H1 (cell line): ENCODE measurements around the gene FNIP2. TPM values are rescaled to one million over a fixed set of nuclear protein-coding genes. Genes with fewer than 3 reads are reported as not detected.

Source experiments
- CTCF ChIA-PET: fragments of 300-600 bp; sonication (Branson Sonifier 250); formaldehyde crosslinking; loops from one replicate; lab custom pipeline; 2021; ENCODE audit not compliant: partially characterized antibody; lab: Charles Lee
- POLR2A ChIA-PET: fragments of 300-600 bp; sonication (Branson Sonifier 250); formaldehyde crosslinking; loops from one replicate; lab custom pipeline; 2021; ENCODE audit warnings: inconsistent platforms; ENCODE audit not compliant: partially characterized antibody; lab: Charles Lee
- DNase-seq, 2 experiments: peaks; one replicate each; pipeline versions ENCODE4 v3.0.0 to v3.0.0-alpha.2; 2010 to 2022; ENCODE audit warnings: low spot score in 2 of 2, low read depth in 1 of 2, mixed read lengths in 1 of 2
- FAIRE-seq: peaks from 2 replicates; lab custom pipeline; 2011; peaks lifted over from hg19 to GRCh38; lab: Jason Lieb, UNC
- H2AFZ ChIP-seq: 2 replicates; pipeline ENCODE4 v1.8.1; 2012; ENCODE audit warnings: low read length, inconsistent platforms
- H2AK5ac ChIP-seq: 2 replicates; pipeline ENCODE4 v1.6.1; 2013; ENCODE audit warnings: low read depth, low read length
- H2BK120ac ChIP-seq: replicated peaks from 2 replicates; pipeline ENCODE3; 2013; ENCODE audit warnings: low read depth, low read length, inconsistent platforms
- H2BK12ac ChIP-seq: 2 replicates; pipeline ENCODE4 v1.6.1; 2013; ENCODE audit warnings: low read depth, low read length
- H2BK15ac ChIP-seq: 2 replicates; pipeline ENCODE4 v1.6.1; 2013; ENCODE audit warnings: low read length
- H2BK20ac ChIP-seq: 2 replicates; pipeline ENCODE4 v1.6.1; 2013; ENCODE audit warnings: low read length
- H2BK5ac ChIP-seq: 2 replicates; pipeline ENCODE4 v1.6.1; 2013; ENCODE audit warnings: low read depth, low read length
- H3K14ac ChIP-seq: 2 replicates; pipeline ENCODE4 v1.6.1; 2013; ENCODE audit warnings: inconsistent platforms; ENCODE audit not compliant: insufficient read length
- H3K18ac ChIP-seq: 2 replicates; pipeline ENCODE4 v1.6.1; 2013; ENCODE audit warnings: low read length; ENCODE audit errors: extremely low read depth
- H3K23ac ChIP-seq: 2 replicates; pipeline ENCODE4 v1.6.1; 2013; ENCODE audit warnings: inconsistent platforms; ENCODE audit not compliant: insufficient read length
- H3K23me2 ChIP-seq: 2 replicates; pipeline ENCODE4 v1.6.1; 2013; ENCODE audit warnings: low read depth, low read length
- H3K27ac ChIP-seq: 2 replicates; pipeline ENCODE4 v1.6.1; 2011; ENCODE audit warnings: low read depth, low read length, inconsistent platforms
- H3K27me3 ChIP-seq, 4 experiments: replicated peaks in 1 of 4; 1 replicate in 1 of 4; 2 replicates in 3 of 4; pipeline versions ENCODE4 v1.6.1 to v1.8.1; 2011 to 2013; ENCODE audit warnings: low read length in 3 of 4, mild to moderate bottlenecking in 3 of 4, inconsistent platforms in 2 of 4, mixed read lengths in 2 of 4, moderate library complexity in 1 of 4; ENCODE audit not compliant: control insufficient read depth in 3 of 4, insufficient read depth in 3 of 4; ENCODE audit errors: extremely low read depth in 1 of 4
- H3K36me3 ChIP-seq, 4 experiments: 2 replicates each; pipeline versions ENCODE4 v1.6.1 to v1.8.1; 2011 to 2013; ENCODE audit warnings: mild to moderate bottlenecking in 4 of 4, low read length in 3 of 4, moderate library complexity in 2 of 4, control low read depth in 1 of 4, inconsistent platforms in 1 of 4; ENCODE audit not compliant: insufficient read depth in 4 of 4, control insufficient read depth in 2 of 4
- H3K4ac ChIP-seq: replicated peaks from 2 replicates; pipeline ENCODE3; 2013; ENCODE audit warnings: low read length, low read depth, mixed read lengths, inconsistent platforms; ENCODE audit not compliant: insufficient read length
- H3K4me1 ChIP-seq, 4 experiments: replicated peaks in 1 of 4; 1 replicate in 1 of 4; 2 replicates in 3 of 4; pipeline versions ENCODE4 v1.6.1 to v1.8.1; 2011 to 2013; ENCODE audit warnings: low read length in 3 of 4, inconsistent platforms in 2 of 4, mixed read lengths in 1 of 4; ENCODE audit not compliant: insufficient read depth in 4 of 4, control insufficient read depth in 3 of 4
- H3K4me2 ChIP-seq, 2 experiments: 2 replicates each; pipeline versions ENCODE4 v1.6.1 to v1.8.1; 2011 to 2013; ENCODE audit warnings: low read depth in 2 of 2, low read length in 2 of 2, control low read depth in 1 of 2, inconsistent platforms in 1 of 2, mild to moderate bottlenecking in 1 of 2; ENCODE audit not compliant: insufficient read depth in 1 of 2
- H3K4me3 ChIP-seq, 4 experiments: fragments of 200-600, 300-600 bp in 1 of 4; sonication (generic), shearing (Covaris generic), sonication (Bioruptor Twin) in 1 of 4; 2 replicates each; pipeline versions ENCODE4 v1.5.1 to v1.8.1; 2011 to 2016; ENCODE audit warnings: low read length in 4 of 4, low read depth in 3 of 4, control low read depth in 2 of 4, inconsistent platforms in 2 of 4, mild to moderate bottlenecking in 2 of 4, mixed read lengths in 1 of 4, moderate library complexity in 1 of 4; ENCODE audit not compliant: insufficient read depth in 2 of 4; ENCODE audit errors: extremely low read depth in 1 of 4
- H3K56ac ChIP-seq: replicated peaks from 2 replicates; pipeline ENCODE3; 2013; ENCODE audit warnings: low read depth, mild to moderate bottlenecking, mixed read lengths, low read length, inconsistent platforms; ENCODE audit not compliant: insufficient read length
- H3K79me1 ChIP-seq: 2 replicates; pipeline ENCODE4 v1.6.1; 2013; ENCODE audit warnings: low read depth, low read length, control low read depth
- H3K79me2 ChIP-seq, 2 experiments: 2 replicates each; pipeline versions ENCODE4 v1.6.1 to v1.8.1; 2012 to 2013; ENCODE audit warnings: low read length in 2 of 2, mild to moderate bottlenecking in 2 of 2, inconsistent platforms in 1 of 2; ENCODE audit not compliant: insufficient read depth in 2 of 2, control insufficient read depth in 1 of 2
- H3K9ac ChIP-seq, 4 experiments: replicated peaks in 1 of 4; 1 replicate in 1 of 4; 2 replicates in 3 of 4; pipeline versions ENCODE4 v1.6.1 to v1.8.1; 2011 to 2013; ENCODE audit warnings: low read depth in 3 of 4, low read length in 3 of 4, control low read depth in 2 of 4, mild to moderate bottlenecking in 2 of 4, moderate library complexity in 2 of 4, inconsistent platforms in 1 of 4; ENCODE audit errors: extremely low read depth in 1 of 4
- H3K9me3 ChIP-seq, 2 experiments: 2 replicates each; pipeline versions ENCODE4 v1.6.1 to v1.8.1; 2012 to 2013; ENCODE audit warnings: mild to moderate bottlenecking in 2 of 2, moderate library complexity in 2 of 2, control low read depth in 1 of 2, inconsistent platforms in 1 of 2, low read depth in 1 of 2, low read length in 1 of 2, mixed read lengths in 1 of 2; ENCODE audit not compliant: insufficient read depth in 2 of 2
- H4K20me1 ChIP-seq, 2 experiments: replicated peaks in 1 of 2; 2 replicates each; pipeline versions ENCODE3 to v1.8.1; 2011 to 2013; ENCODE audit warnings: inconsistent platforms in 2 of 2, low read length in 2 of 2, mild to moderate bottlenecking in 1 of 2; ENCODE audit not compliant: insufficient read depth in 2 of 2, control insufficient read depth in 1 of 2
- H4K5ac ChIP-seq: 2 replicates; pipeline ENCODE4 v1.6.1; 2013; ENCODE audit warnings: low read length, low read depth, mixed read lengths, inconsistent platforms; ENCODE audit not compliant: insufficient read length
- H4K8ac ChIP-seq: 2 replicates; pipeline ENCODE4 v1.8.0; 2013; ENCODE audit warnings: mild to moderate bottlenecking, moderate library complexity, low read length, inconsistent platforms; ENCODE audit not compliant: insufficient read depth; ENCODE audit errors: extremely low read depth
- H4K91ac ChIP-seq: replicated peaks from 2 replicates; pipeline ENCODE3; 2013; ENCODE audit warnings: low read length, mixed read lengths, inconsistent platforms; ENCODE audit not compliant: insufficient read length
- BACH1 ChIP-seq: IDR thresholded peaks from 2 replicates; pipeline ENCODE4 v1.6.1; 2012; ENCODE audit warnings: low read length, improper control_type of control experiment
- NRF1 ChIP-seq: IDR thresholded peaks from 2 replicates; pipeline ENCODE4 v1.6.1; 2011; ENCODE audit warnings: mild to moderate bottlenecking, low read depth, low read length, improper control_type of control experiment
- RAD21 ChIP-seq, 2 experiments: IDR thresholded peaks in 1 of 2; conservative IDR thresholded peaks in 1 of 2; 2 replicates each; pipeline ENCODE4 v1.6.1; 2011; ENCODE audit warnings: low read depth in 2 of 2, low read length in 2 of 2, improper control_type of control experiment in 1 of 2, inconsistent platforms in 1 of 2, mild to moderate bottlenecking in 1 of 2, moderate library complexity in 1 of 2
- TAF1 ChIP-seq: IDR thresholded peaks from 2 replicates; pipeline ENCODE4 v1.6.1; 2011; ENCODE audit warnings: mild to moderate bottlenecking, low read depth, low read length
- USF2 ChIP-seq: IDR thresholded peaks from 2 replicates; pipeline ENCODE4 v1.6.1; 2011; ENCODE audit warnings: low read length, improper control_type of control experiment
- WGBS, 2 experiments: shearing (Covaris generic) in 1 of 2; methylation state at CpG; one replicate each; pipeline versions ENCODE4 v1.1.6 to v1.1.7; 2013 to 2015; ENCODE audit warnings: low lambda C conversion rate in 2 of 2, mixed read lengths in 2 of 2, inconsistent platforms in 1 of 2, low coverage in 1 of 2, missing lambda C conversion rate in 1 of 2; ENCODE audit not compliant: insufficient replicate concordance in 2 of 2, insufficient coverage in 1 of 2, insufficient read length in 1 of 2; ENCODE audit errors: extremely low coverage in 1 of 2, missing lambda C conversion rate in 1 of 2; 5-methylcytosine and 5-hydroxymethylcytosine counted together
- polyA plus RNA-seq, 7 experiments: library from polyadenylated mRNA; depleted of rRNA in 3 of 7; stranded (reverse) in 5 of 7; unstranded in 2 of 7; fragments of >200 nt in 5 of 7; fragments of 200-250 nt in 2 of 7; gene quantifications; 1 replicate in 5 of 7; 2 replicates in 1 of 7; 4 replicates in 1 of 7; pipeline versions ENCODE4 v1.2.1 to v1.2.3, GENCODE V29; 2011 to 2013; ENCODE audit warnings: missing spikeins in 2 of 7, mixed read lengths in 2 of 7
- total RNA-seq: library from RNA; stranded (reverse); fragmentation: NEBNext Ultra II Directional; extraction: Animal tissue kit (Norgen Biotek cat#: 25700); gene quantifications from 2 replicates; pipeline ENCODE4 v1.2.1, GENCODE V29; 2021

FNIP2 gene
- total and polyA plus RNA-seq, 2 of the 8 experiments (the other 6 are each of a cell fraction or from before 2014, with no cell fraction given): 4.0 to 13.0 TPM

GRCh38 chr4:158861281-158861680 is 92.5 kb downstream of the FNIP2 start:
- no peak overlapping the region for H3K4ac ChIP-seq
- DNase-seq (no peak), FAIRE-seq (no peak)
- no peak overlapping the region for H2BK20ac ChIP-seq
- no peaks in the 10 kb centered on the region for H3K23me2 ChIP-seq
- H3K4me1 ChIP-seq: no peaks in the 10 kb centered on the region; a peak in 1 of 7 replicates
- H4K8ac ChIP-seq: peak overlapping the region; percentile 58; the same call in 1 of the 2 replicates
- 91% methylated on average over 3 of the region's 3 CpGs; no CpG with 5 or more reads in 1 of the 2 experiments for WGBS, 2 experiments
- H3K14ac ChIP-seq: no peak overlapping the region
- no peaks in the 10 kb centered on the region for H3K9me3 ChIP-seq
- no peak overlapping the region for H3K4me3 ChIP-seq
- H3K36me3 ChIP-seq: peaks cover 0 to 4% (median 0%) of the 10 kb centered on the region in 4 experiments; a peak in 2 of 8 replicates
- no peak overlapping the region for H2BK120ac ChIP-seq
- H3K79me2 ChIP-seq: no peaks in the 10 kb centered on the region
- H2AFZ ChIP-seq: no peak overlapping the region
- no peak overlapping the region for H2BK15ac ChIP-seq
- no peak overlapping the region for H3K23ac ChIP-seq
- H3K27ac ChIP-seq: no peak overlapping the region
- CTCF ChIA-PET: interaction anchor here (0.8 to 2.8 kb wide), 22 partner anchors 9 to 366 kb away, joined by 3 to 29 read pairs (median 4); no protein-coding TSS in a partner anchor
- H3K56ac ChIP-seq: no peak overlapping the region
- no peak overlapping the region for H3K9ac ChIP-seq
- no peak overlapping the region for H4K5ac ChIP-seq
- no peak overlapping the region for H2AK5ac ChIP-seq
- no peaks in the 10 kb centered on the region for H4K20me1 ChIP-seq
- no peak overlapping the region for H3K18ac ChIP-seq
- H4K91ac ChIP-seq: no peak overlapping the region
- H3K27me3 ChIP-seq: no peaks in the 10 kb centered on the region
- no peak overlapping the region for H2BK5ac ChIP-seq
- POLR2A ChIA-PET: interaction anchor here (1.0 kb wide), 1 partner anchor 16 kb away, joined by 3 read pairs; no protein-coding TSS in a partner anchor
- TF ChIP-seq BACH1 (no peak), NRF1 (no peak), TAF1 (no peak), USF2 (no peak), RAD21 (IDR thresholded peaks at IDR 0.05 in 1 of 2, conservative IDR thresholded peaks at IDR 0.05 in 1 of 2; ENCODE audit: low read depth in 2 of 2, low read length in 2 of 2) (no peak)
- no peaks in the 10 kb centered on the region for H3K79me1 ChIP-seq
- no peak overlapping the region for H2BK12ac ChIP-seq
- H3K4me2 ChIP-seq: no peak overlapping the region
